ENCODE results near the gene SLC16A10.
A peak's percentile ranks its signal among the peaks of the same experiment; 100 is the strongest.

The SLC16A10 gene

DNA sequence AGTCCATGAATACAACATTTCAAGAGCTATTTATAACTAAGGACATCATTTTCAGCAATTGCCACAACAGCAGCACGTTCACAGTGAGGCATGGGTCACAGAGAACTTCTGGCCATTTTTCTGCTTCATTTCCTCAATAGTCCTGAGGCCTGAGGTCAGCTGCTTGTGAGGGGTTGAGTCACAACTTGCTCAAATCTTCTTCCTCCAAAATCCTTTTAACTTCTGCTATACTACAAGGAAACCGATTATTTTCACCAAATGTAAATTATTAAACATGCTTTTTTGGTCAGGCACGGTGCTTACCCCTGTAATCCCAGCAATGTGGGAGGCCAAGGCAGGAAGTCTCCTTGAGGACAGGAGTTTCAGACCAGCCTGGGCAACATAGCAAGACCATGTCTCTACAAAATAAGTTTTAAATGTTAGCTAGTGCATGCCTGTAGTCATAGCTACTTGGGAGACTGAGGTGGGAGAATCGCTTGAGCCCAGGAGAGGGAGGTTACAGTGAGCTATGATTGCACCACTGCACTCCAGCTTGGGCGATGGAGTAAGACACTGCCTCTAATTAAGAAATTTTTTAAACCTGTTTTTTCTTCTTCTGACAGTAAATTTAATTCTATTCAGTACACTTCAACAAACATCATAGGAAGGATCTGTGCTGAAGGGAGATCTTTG is 11.1 kb upstream of the SLC16A10 start:
- TF ChIP-seq, protein P1, sequence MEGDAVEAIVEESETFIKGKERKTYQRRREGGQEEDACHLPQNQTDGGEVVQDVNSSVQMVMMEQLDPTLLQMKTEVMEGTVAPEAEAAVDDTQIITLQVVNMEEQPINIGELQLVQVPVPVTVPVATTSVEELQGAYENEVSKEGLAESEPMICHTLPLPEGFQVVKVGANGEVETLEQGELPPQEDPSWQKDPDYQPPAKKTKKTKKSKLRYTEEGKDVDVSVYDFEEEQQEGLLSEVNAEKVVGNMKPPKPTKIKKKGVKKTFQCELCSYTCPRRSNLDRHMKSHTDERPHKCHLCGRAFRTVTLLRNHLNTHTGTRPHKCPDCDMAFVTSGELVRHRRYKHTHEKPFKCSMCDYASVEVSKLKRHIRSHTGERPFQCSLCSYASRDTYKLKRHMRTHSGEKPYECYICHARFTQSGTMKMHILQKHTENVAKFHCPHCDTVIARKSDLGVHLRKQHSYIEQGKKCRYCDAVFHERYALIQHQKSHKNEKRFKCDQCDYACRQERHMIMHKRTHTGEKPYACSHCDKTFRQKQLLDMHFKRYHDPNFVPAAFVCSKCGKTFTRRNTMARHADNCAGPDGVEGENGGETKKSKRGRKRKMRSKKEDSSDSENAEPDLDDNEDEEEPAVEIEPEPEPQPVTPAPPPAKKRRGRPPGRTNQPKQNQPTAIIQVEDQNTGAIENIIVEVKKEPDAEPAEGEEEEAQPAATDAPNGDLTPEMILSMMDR (IDR thresholded peaks at IDR 0.05; ENCODE audit: low read length): no peak
- TF ChIP-seq EZH2 (IDR thresholded peaks at IDR 0.05; ENCODE audit: borderline replicate concordance, low read length): no peak
- Histone ChIP-seq H2AFZ (ENCODE audit: low read length) (no peak overlapping the region), H3K4me2 (ENCODE audit: low read length) (no peak overlapping the region)

DNA sequence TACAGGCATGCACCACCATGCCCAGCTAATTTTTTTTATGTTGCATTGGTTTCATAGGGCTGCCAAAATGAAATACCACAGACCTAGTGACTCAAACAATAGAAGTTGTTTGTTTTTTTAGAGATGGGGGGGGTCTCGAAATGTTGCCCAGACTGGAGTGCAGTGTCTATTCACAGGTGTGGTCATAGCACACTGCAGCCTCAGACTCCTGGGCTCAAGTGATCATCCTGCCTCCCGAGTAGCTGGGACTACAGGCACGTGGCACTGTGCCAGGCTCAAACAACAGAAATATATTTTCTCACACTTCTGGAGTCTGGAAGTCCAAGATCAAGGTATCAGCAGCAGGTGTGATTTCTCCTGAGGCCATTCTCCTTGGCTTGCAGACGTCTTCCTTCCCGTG is 6.6 kb upstream of the SLC16A10 start:
- H3K79me2 ChIP-seq (ENCODE audit: insufficient read depth, low read length): no peaks in the 10 kb centered on the region
- H3K4me3 ChIP-seq (ENCODE audit: low read depth, low read length, poor library complexity, severe bottlenecking): no peak overlapping the region
- TF ChIP-seq EZH2 (IDR thresholded peaks at IDR 0.05; ENCODE audit: borderline replicate concordance, low read length): no peak
- TF ChIP-seq, protein P1 (IDR thresholded peaks at IDR 0.05; ENCODE audit: low read length): no peak
- no peaks in the 10 kb centered on the region for H3K36me3 ChIP-seq (ENCODE audit: insufficient read depth, low read length)
- H3K9me2 ChIP-seq (ENCODE audit: low read depth, low read length): no peaks in the 10 kb centered on the region
- H2AFZ ChIP-seq (ENCODE audit: low read length): no peak overlapping the region
- H3K4me2 ChIP-seq (ENCODE audit: low read length): no peak overlapping the region
- no peaks in the 10 kb centered on the region for H3K27me3 ChIP-seq (ENCODE audit: insufficient read depth, low read length)
- H3K9ac ChIP-seq (ENCODE audit: low read length): no peak overlapping the region
- no peaks in the 10 kb centered on the region for H4K20me1 ChIP-seq (ENCODE audit: insufficient read depth, low read length)
- no peaks in the 10 kb centered on the region for H3K4me1 ChIP-seq (ENCODE audit: insufficient read depth, low read length, severe bottlenecking)
- no peaks in the 10 kb centered on the region for H3F3A ChIP-seq (ENCODE audit: insufficient read depth, low read length)
- no peak overlapping the region for H3K27ac ChIP-seq (ENCODE audit: low read depth, low read length, poor library complexity, severe bottlenecking)
- no peaks in the 10 kb centered on the region for H3K9me3 ChIP-seq (ENCODE audit: low read length)

More for the DNA sequence above, 11.1 kb upstream of the SLC16A10 start:
- H3K79me2 ChIP-seq (ENCODE audit: insufficient read depth, low read length): no peaks in the 10 kb centered on the region
- no peaks in the 10 kb centered on the region for H3F3A ChIP-seq (ENCODE audit: insufficient read depth, low read length)
- H3K27me3 ChIP-seq (ENCODE audit: insufficient read depth, low read length): no peaks in the 10 kb centered on the region
- no peaks in the 10 kb centered on the region for H3K9me2 ChIP-seq (ENCODE audit: low read depth, low read length)
- no peak overlapping the region for H3K27ac ChIP-seq (ENCODE audit: low read depth, low read length, poor library complexity, severe bottlenecking)
- no peaks in the 10 kb centered on the region for H4K20me1 ChIP-seq (ENCODE audit: insufficient read depth, low read length)
- no peaks in the 10 kb centered on the region for H3K36me3 ChIP-seq (ENCODE audit: insufficient read depth, low read length)
- H3K9me3 ChIP-seq (ENCODE audit: low read length): no peaks in the 10 kb centered on the region
- H3K4me1 ChIP-seq (ENCODE audit: insufficient read depth, low read length, severe bottlenecking): no peaks in the 10 kb centered on the region
- no peak overlapping the region for H3K4me3 ChIP-seq (ENCODE audit: low read depth, low read length, poor library complexity, severe bottlenecking)
- H3K9ac ChIP-seq (ENCODE audit: low read length): no peak overlapping the region

DNA sequence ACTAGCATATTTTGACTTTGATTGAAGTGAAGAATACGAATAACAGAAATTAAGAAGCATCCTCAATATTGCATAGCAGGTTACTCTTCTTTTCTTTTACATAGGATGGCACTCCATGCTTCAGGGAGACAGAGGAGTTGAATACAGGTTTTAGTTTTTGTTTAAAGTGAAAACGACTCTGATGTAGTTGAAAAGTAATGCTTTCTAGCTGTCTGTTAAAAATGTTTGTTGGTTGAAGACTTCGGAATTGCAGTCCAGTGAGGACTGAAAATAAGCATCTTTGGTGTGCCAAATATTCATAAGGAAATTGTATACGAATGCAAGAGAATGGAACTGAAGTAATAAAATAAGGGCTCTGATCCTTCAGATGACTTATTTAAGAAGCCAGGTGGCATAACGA is 618 bp upstream of the SLC16A10 start:
- peak overlapping the region; percentile 38; the same call in 1 of the 2 replicates for H2AFZ ChIP-seq (ENCODE audit: low read length)
- H3K27ac ChIP-seq (ENCODE audit: low read depth, low read length, poor library complexity, severe bottlenecking): no peak overlapping the region

More for the DNA sequence above, 618 bp upstream of the SLC16A10 start:
- Histone ChIP-seq H3K4me1 (ENCODE audit: insufficient read depth, low read length, severe bottlenecking) (peaks cover 23% of the 10 kb centered on the region), H3F3A (ENCODE audit: insufficient read depth, low read length) (no peaks in the 10 kb centered on the region), H3K9ac (ENCODE audit: low read length) (peak overlapping the region; percentile 50), H4K20me1 (ENCODE audit: insufficient read depth, low read length) (no peaks in the 10 kb centered on the region), H3K79me2 (ENCODE audit: insufficient read depth, low read length) (no peaks in the 10 kb centered on the region), H3K27me3 (ENCODE audit: insufficient read depth, low read length) (no peaks in the 10 kb centered on the region), H3K4me3 (ENCODE audit: low read depth, low read length, poor library complexity, severe bottlenecking) (peak overlapping the region; percentile 88), H3K4me2 (ENCODE audit: low read length) (peak overlapping the region; percentile 91), H3K9me3 (ENCODE audit: low read length) (no peaks in the 10 kb centered on the region), H3K36me3 (ENCODE audit: insufficient read depth, low read length) (no peaks in the 10 kb centered on the region), H3K9me2 (ENCODE audit: low read depth, low read length) (no peaks in the 10 kb centered on the region)
- TF ChIP-seq, protein P1 (IDR thresholded peaks at IDR 0.05; ENCODE audit: low read length): no peak
- TF ChIP-seq EZH2 (IDR thresholded peaks at IDR 0.05; ENCODE audit: borderline replicate concordance, low read length): no peak
